ENCODE results near the gene CHCHD2. TPM values are rescaled to one million over a fixed set of nuclear protein-coding genes. Genes with fewer than 3 reads are reported as not detected.
"Not testable (repeated sequence)": the region's sequence is repeated elsewhere in the genome, so short reads cannot be mapped to it uniquely, and the experiment has no call there.

Gene CHCHD2
- total RNA-seq, 1 donor from 2014 or later, result 541 TPM

DNA sequence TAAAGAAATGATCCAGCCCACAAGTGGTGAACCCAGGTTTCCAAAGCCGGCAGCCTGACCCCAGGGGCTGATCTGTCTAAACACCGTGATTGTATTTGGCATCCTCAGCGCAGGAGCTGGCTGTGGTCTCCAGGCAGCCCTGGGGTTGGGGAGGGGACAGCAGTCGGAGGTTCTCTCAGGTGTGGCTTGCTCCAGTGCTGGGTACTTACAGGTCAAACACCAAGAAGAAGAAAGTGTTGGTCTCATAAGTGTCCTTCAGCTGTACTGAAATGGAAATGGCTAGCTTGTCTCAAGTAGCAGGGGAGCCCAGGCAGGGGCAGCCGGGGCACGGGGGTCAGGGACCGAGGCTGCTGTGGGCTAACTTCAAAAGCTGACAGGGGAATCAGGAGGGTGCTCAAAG is 19.5 kb downstream of the CHCHD2 start:
- intact Hi-C loops (cut with micrococcal nuclease), result no loop called here

DNA sequence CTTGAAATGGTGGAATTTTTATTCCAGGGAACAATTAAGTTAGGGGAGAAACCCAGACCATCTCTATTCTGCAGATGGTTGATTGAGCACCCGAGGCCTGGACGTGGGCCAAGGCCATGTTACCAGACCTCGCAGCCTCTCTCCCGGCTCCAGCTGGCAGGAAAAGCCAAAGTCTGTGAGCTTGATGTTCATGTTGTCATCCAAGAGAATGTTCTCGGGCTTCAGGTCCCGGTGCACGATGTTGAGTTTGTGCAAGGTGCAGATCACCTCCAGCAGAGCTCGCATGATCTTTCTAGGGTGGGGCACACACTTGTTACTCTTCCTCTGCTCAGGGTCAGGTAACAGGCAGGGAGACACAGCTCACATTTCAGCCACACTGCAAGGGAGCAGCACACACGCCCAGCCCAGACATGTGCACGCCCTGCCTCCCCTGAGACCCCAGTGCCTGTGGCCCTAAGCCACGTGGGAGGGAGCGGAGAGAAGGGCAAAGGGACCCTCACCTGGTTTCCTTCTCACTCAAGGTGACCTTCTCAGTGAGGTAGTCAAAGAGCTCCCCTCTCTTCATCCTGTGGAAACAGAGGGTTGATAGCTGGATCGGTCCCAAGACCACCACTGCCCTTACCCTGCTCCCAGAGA is 23.0 kb downstream of the CHCHD2 start:
- intact Hi-C loops (cut with micrococcal nuclease), result no loop called here

DNA sequence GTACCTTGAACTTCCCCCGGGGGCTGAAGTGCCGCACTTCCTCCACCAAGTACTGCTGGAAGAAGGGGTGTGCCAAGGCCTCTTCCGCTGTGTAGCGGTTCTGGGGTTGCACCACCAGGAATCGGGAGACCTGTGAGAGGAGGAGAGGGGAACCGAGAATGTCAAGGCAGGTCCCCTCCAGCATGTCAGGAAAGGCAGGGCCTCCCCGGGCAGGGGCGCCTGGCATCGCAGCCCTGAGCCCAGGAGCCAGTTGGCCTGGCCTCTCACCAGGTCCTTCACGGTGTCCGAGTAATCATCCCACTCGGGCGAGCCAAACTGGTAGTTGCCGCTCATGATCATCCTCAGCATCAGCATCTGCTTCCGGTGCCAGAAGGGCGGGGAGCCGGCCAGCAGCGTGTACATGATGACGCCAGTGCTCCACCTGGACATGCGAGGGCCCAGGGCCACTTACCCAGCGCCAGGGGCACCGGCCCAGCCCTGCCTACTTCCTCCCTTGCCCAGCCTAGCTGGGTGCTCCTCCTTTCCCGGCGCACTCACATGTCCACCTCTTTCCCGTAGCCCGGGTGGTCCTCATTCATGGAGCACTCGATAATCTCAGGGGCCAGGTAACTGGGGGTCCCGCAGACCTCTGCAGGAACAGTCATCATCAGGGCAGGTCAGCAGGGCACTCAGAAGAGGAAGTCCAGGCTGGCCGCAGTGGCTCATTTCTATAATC is 24.5 kb downstream of the CHCHD2 start:
- intact Hi-C loops (cut with micrococcal nuclease), result no loop called here

DNA sequence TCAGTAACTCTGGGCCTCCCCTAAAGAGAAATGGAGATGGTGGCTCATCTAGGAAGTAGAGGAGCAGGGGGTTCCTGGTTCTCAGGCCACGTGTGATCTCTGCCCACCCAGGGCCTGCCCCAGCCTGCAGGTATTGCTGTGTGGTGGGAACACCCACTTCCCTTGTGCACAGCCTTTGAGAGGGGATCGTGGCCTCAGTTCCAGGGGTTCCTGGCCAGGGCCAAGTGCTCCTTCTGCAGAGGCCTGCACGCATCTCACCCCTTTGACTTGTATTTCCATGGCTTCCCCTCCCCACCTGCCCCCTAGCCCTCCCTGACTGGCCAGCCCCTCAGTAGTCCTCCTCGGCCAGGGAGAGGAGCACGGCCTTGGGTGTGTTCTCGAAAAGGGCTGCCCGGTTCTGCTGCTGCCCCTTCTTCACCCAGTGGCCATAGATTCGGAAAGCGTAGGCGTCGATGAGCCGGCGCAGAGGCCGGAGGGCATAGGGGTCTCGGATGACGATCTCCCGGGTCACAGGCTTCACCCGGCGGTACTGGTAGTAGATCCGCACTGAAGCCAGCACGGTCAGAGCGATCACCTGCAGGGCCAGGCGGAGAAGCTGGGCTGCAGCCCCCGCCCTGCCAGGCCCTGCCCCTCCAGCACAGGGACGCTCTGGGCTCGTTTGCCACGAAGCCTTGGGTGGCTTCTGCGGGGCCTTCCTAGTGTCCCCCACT is 25.4 kb downstream of the CHCHD2 start:
- intact Hi-C loops (cut with micrococcal nuclease), result not testable (repeated sequence)

DNA sequence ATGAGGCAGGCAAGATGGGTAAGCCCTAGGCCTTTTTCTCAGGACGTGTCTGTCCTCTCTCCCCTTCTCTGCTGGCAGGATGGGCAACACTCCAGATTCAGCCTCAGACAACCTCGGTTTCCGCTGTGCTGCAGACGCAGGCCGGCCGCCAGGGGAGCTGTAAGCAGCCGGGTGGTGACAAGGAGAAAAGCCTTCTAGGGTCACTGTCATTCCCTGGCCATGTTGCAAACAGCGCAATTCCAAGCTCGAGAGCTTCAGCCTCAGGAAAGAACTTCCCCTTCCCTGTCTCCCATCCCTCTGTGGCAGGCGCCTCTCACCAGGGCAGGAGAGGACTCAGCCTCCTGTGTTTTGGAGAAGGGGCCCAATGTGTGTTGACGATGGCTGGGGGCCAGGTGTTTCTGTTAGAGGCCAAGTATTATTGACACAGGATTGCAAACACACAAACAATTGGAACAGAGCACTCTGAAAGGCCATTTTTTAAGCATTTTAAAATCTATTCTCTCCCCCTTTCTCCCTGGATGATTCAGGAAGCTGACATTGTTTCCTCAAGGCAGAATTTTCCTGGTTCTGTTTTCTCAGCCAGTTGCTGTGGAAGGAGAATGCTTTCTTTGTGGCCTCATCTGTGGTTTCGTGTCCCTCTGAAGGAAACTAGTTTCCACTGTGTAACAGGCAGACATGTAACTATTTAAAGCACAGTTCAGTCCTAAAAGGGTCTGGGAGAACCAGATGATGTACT is 26.7 kb downstream of the CHCHD2 start:
- intact Hi-C loops (cut with micrococcal nuclease), result no loop called here

DNA sequence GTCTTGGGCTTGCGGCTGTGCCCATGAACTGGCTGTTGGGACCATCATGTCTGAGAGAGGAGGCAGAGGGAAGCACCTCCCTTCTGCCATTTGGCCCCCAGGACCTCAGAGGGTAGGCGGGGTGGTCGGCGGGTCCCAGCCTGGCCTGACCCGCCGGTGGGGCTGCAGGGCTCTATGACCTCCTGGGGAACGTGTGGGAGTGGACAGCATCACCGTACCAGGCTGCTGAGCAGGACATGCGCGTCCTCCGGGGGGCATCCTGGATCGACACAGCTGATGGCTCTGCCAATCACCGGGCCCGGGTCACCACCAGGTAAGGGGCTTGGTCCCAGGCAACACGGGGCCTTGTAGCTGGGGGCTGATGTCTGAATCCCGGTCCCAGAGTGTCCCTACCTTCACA is 28.1 kb downstream of the CHCHD2 start:
- intact Hi-C loops (cut with micrococcal nuclease), result no loop called here

DNA sequence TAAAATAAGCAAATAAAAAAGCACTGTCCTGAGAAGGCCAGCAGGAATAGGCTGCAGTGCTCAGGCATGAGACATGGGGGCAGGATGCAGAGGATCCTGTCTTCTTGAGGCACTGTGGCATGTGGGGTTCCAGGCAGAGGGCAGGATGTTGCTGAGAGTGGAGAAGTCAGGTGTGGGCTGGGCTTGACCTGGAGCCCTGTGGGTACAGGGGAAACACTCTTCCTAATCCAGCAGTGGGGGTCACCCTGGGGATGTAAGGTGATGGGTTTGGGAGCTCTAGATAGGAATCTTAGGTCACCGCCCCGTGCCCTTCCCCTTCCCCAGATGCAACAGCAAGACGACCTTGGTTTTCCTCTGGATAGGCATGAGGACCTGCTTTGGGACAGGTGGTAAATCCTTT is 28.6 kb downstream of the CHCHD2 start:
- intact Hi-C loops (cut with micrococcal nuclease), result no loop called here

DNA sequence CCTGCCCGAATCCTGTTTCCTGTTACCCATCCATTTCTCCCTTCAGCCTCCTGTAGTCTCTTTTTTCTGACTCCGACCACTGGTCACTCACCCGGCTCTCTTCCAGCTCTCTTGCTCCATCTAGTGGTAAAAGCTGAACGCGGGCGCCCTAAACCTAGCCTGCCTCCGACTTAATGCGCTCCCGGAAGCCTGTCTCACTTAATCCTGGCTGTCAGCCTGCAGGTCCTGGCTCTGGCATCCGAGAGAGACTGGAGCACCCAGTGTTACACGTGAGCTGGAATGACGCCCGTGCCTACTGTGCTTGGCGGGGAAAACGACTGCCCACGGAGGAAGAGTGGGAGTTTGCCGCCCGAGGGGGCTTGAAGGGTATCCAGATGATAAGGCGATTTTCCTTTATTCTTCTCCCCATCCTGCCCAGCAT is 31.9 kb downstream of the CHCHD2 start:
- intact Hi-C loops (cut with micrococcal nuclease), result loop anchor here (1.0 kb wide), 3 partner anchors 10 to 433 kb away; partner anchors contain the start of gene SUMF2

DNA sequence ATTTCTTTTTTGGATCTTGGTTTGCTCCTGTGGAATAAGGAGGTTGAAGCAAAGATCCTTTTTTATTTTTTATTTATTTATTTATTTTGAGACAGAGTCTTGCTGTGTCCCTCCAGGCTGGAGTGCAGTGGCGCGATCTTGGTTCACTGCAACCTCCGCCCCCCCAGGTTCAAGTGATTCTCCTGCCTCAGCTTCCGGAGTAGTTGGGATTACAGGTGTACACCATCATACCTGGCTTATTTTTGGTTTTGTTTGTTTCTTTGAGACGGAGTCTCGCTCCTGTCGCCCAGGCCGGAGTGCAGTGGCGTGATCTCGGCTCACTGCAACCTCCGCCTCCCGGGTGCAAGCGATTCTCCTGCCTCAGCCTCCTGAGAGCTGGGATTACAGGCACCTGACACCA is 39.9 kb downstream of the CHCHD2 start:
- intact Hi-C loops (cut with micrococcal nuclease), result not testable (repeated sequence)

DNA sequence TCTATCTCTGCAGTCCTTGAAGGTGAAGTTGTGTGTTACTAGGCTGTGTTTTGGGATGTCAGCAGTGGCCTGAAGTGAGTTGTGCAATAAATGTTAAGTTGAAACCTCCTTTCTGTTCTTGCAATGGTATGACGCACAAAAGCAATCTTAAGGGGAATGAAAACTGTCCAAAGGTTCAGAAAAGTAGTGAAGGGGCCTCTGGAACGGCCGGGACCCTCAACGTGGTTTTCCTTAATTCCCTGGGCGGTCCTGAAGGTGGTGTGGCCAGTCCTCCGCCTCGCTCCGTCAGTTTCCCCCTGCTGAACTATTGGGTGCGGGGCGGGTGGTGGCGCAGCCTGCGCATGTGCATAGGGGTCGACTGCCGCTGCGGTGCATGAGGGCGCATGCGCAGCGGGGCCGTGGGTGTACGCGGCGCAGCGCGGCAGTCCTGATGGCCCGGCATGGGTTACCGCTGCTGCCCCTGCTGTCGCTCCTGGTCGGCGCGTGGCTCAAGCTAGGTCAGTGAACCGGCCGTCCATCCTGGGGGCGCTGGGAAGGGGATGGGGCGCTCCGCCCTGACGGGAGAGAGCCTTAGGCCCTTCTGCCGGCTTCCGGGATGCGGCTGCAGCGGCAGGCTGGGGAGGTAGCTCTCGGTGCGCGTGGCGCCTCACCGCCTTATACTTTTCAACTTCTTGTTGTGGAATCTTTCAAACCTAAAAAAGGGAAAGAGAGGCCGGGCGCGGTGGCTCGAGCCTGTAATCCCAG is 42.2 kb downstream of the CHCHD2 start, which contains the start of gene SUMF2:
Gene SUMF2 (plus strand): TSS at position 405 of the 744 bp plus-strand sequence. CDS start 26 bp downstream, at position 431.
- intact Hi-C loops (cut with micrococcal nuclease), result loop anchor here (1.0 kb wide), 5 partner anchors 10 to 113 kb away; partner anchors contain the start of genes CCT6A, CHCHD2, MRPS17 and PSPH

DNA sequence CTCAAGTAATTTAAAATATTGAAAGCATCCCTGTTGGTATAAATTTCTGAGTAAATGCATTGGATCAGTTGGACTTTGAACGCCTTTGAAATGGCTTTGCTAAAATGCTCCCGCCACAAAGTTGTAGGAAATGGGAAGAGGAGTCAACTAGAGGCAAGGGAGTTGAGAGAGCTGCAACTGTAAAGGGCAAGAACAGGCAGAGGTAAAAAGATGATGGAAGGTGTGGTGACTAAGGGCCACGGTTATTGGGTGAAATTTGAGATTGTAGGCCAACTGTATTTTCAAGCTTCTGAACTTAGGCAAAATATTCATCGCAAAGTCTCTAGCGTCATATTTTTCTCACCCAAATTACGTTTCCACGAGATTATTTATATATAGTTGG is 42.8 kb downstream of the CHCHD2 start:
- intact Hi-C loops (cut with micrococcal nuclease), result no loop called here

DNA sequence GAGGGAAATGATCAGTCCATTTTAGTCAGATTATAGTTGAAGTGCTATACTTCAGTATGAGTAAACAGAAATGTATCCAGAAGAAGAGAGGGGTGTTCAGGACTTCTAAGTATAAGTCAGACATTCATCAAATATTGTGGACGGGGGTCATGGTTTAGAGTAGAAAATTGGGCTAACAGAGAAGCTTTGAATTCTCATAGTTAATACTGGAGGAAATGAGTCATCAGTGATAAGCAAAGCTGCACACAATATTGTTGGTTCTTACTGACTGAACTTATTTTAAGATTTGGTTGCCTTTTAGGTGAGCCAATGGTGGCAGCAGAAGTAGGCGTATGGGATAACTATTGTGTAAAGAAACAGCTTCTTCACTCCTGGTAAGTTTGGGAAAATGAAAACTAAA is 43.9 kb downstream of the CHCHD2 start:
- intact Hi-C loops (cut with micrococcal nuclease), result no loop called here

DNA sequence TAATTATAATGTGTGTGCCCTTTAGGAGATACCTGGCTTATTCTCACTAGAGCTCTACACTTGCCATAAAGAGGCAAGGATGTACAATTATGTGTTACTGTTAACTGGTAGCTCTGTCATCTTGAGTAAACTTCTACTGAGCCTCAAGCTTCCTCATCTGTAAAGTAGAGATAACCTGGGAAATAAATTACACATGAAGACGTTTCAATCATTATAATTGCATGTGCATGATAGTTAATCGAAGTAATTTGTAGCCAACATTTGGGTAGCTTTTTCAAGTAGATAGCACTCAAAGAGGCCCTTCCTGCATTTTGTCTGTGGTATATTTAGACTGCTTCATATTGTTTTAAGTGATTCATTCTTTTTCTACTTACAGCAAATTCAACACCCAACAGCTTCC is 52.3 kb downstream of the CHCHD2 start:
- intact Hi-C loops (cut with micrococcal nuclease), result loop anchor here (5.0 kb wide), 3 partner anchors 167 to 687 kb away; partner anchors contain the start of genes LANCL2, VOPP1 and ZNF713

DNA sequence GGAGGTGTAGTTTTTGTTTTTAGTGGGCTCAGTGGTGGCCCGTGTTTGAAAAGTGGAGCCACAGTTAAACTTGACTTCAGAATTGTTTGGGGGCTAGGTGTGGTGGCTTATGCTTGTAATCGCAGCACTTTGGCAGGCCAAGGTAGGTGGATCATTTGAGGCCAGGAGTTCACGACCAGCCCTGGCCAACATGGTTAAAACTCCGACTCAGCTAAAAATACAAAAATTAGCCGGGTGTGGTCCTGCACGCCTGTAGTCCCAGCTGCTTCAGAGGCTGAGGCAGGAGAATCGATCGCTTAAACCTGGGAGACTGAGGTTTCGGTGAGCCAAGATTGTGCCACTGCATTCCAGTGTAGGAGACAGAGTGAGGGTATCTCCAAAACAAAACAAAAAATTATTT is 52.9 kb downstream of the CHCHD2 start:
- intact Hi-C loops (cut with micrococcal nuclease), result loop anchor here (5.0 kb wide), 3 partner anchors 166 to 686 kb away; partner anchors contain the start of genes LANCL2, VOPP1 and ZNF713

Other genes with a start within 250 kb of the CHCHD2 start
- gene SEPTIN14, start 243.7 kb downstream of the CHCHD2 start, total RNA-seq, result not detected in 2 replicates
- 2.0 and 2.3 TPM in 2 replicates for gene ZNF713, start 219.0 kb downstream of the CHCHD2 start, total RNA-seq
- gene MRPS17, start 154.6 kb downstream of the CHCHD2 start, total RNA-seq, result 16.4 and 16.6 TPM in 2 replicates
- 36.2 TPM in 2 replicates for gene NIPSNAP2, start 141.9 kb downstream of the CHCHD2 start, total RNA-seq
- 12.0 and 13.5 TPM in 2 replicates for gene PSPH, start 55.0 kb downstream of the CHCHD2 start, total RNA-seq
- gene CCT6A, start 54.7 kb downstream of the CHCHD2 start, total RNA-seq, result 167 and 172 TPM in 2 replicates
- 117 and 124 TPM in 2 replicates for gene SUMF2, start 42.2 kb downstream of the CHCHD2 start, total RNA-seq
- gene PHKG1, start 13.5 kb downstream of the CHCHD2 start, total RNA-seq, result 3.6 and 3.7 TPM in 2 replicates
- not detected in 2 replicates for gene NUPR2, start 9.9 kb upstream of the CHCHD2 start, total RNA-seq

Measured in T-helper 2 cell treated with Interferon-gamma antibody and Interleukin-4, amounts not matched to agents 100 ng/mL and 5 ng/mL, for 36 hours (primary cell).